ENCODE results near the gene CENATAC.
"Not testable (repeated sequence)": the region's sequence is repeated elsewhere in the genome, so short reads cannot be mapped to it uniquely, and the experiment has no call there.

The CENATAC gene, protein sequence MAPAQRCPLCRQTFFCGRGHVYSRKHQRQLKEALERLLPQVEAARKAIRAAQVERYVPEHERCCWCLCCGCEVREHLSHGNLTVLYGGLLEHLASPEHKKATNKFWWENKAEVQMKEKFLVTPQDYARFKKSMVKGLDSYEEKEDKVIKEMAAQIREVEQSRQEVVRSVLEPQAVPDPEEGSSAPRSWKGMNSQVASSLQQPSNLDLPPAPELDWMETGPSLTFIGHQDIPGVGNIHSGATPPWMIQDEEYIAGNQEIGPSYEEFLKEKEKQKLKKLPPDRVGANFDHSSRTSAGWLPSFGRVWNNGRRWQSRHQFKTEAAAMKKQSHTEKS

GRCh38 chr11:118997627-118998387 is at the start of gene CENATAC:
TSS of gene CENATAC (plus strand) at chr11:118998138. CDS start at chr11:118998198, 60 bp downstream.
- DNase-seq (ENCODE audit: low read depth in 1 of 2, low spot score in 1 of 2) = peak; percentile 92 to 93

DNA sequence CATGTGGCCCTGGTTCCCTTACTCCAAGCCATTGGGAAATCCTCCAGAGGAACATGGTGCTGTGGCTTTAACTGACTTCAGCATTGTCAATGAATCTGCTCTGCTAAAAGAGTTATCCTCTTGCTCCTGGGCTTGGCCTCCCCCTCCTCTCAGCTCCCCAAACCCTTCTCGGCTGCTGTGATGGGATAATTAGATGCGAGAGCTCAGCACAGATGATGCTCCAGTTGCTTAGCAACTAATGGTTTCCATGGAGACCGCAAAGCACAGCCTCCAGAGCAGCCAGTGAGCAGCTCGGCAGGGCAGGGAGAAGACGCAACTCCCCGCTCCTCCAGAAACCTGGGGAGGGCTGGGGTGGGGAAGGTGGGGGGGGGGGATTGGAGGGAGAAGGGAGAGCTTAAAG is 44.7 kb upstream of the CENATAC start:
- DNase-seq (ENCODE audit: low read depth in 1 of 2, low spot score in 1 of 2) = no peak

GRCh38 chr11:118953976-118954375 is 44.0 kb upstream of the CENATAC start:
- not testable (repeated sequence) for DNase-seq (ENCODE audit: low read depth in 1 of 2, low spot score in 1 of 2)

- DNase-seq (ENCODE audit: low read depth in 1 of 2, low spot score in 1 of 2) = peak; percentile 76 to 84
Observed at GRCh38 chr11:118956094-118956846, 41.7 kb upstream of the CENATAC start, which contains the start of gene UPK2. TSS of gene UPK2 (plus strand) at chr11:118956298. CDS start at chr11:118956351, 53 bp downstream.

DNA sequence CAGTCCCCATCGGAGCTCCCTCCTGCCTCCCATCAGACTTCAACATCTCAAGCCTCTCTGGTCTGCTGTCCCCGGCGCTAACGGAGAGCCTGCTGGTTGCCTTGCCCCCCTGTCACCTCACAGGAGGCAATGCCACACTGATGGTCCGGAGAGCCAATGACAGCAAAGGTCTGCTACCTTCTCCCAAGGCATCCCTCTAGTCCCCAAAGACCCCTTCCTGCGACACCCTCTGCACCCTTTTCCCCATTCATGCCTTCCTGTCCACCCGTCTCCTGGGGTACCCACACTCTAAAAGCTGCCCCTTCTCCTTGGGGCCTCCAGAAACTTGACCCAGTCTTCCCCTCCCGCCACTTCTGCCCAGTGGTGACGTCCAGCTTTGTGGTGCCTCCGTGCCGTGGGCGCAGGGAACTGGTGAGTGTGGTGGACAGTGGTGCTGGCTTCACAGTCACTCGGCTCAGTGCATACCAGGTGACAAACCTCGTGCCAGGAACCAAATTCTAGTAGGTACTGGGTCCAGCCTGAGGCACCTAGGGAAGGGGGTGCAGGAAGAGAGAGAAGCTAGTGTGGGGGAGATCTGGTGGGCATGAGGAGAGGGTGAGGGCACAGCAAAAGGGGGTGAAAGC is 41.0 kb upstream of the CENATAC start:
- DNase-seq (ENCODE audit: low read depth in 1 of 2, low spot score in 1 of 2) = no peak

- no peak for DNase-seq (ENCODE audit: low read depth in 1 of 2, low spot score in 1 of 2)
Observed at GRCh38 chr11:118957549-118957948, 40.4 kb upstream of the CENATAC start.

GRCh38 chr11:118957968-118958367 is 40.0 kb upstream of the CENATAC start:
- DNase-seq (ENCODE audit: low read depth in 1 of 2, low spot score in 1 of 2) = no peak

DNA sequence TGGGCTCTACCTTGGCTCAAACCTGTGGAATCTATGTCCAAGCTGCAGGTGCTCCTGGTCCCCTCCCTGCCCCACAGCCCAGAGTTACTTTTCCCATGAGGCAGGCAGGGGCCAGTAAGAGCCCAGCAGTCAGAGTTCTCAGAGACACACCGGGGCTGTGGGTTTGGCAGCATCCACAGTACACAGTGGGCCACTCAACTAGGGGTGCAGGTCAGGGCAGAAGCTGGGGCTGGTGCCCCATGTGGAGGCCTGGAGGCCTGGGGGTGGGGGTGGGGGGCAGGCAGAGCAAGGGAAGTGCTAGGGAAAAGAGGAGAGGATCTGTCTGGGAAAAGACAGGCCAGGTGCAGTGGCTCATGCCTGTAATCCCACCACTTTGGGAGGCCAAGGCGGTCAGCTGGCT is 39.4 kb upstream of the CENATAC start:
- no peak for DNase-seq (ENCODE audit: low read depth in 1 of 2, low spot score in 1 of 2)

- DNase-seq (ENCODE audit: low read depth in 1 of 2, low spot score in 1 of 2) = no peak
Observed at GRCh38 chr11:118961189-118961588, 36.7 kb upstream of the CENATAC start.

DNA sequence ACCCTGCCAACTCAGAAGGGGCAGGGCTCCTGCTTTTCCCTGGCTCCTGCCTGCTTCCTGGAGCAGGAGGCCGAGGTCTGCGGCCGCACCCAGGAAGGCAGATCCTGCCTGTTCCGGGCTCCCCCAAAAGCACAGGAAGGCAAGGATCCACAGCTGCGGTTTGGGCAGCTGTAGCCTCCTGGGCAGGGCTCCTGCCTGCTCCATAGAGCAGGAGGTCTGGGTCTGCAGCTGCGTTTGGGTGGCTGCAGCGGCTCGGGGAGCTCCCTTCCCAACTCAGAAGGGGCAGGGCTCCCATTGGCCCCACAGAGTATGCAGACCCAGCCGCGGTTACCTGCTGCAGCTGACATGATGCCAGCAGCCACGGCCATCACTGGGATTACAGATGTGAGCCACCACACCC is 36.3 kb upstream of the CENATAC start:
- no peak for DNase-seq (ENCODE audit: low read depth in 1 of 2, low spot score in 1 of 2)

- DNase-seq (ENCODE audit: low read depth in 1 of 2, low spot score in 1 of 2) = not testable (repeated sequence)
Observed at GRCh38 chr11:118969508-118969907, 28.4 kb upstream of the CENATAC start.

GRCh38 chr11:118971646-118972045 is 26.3 kb upstream of the CENATAC start, which contains the start of gene FOXR1:
TSS of gene FOXR1 (plus strand) at chr11:118971761. CDS start at chr11:118971932, 171 bp downstream.
- no peak for DNase-seq (ENCODE audit: low read depth in 1 of 2, low spot score in 1 of 2)

- no peak for DNase-seq (ENCODE audit: low read depth in 1 of 2, low spot score in 1 of 2)
Observed at GRCh38 chr11:118973985-118974384, 24.0 kb upstream of the CENATAC start.

DNA sequence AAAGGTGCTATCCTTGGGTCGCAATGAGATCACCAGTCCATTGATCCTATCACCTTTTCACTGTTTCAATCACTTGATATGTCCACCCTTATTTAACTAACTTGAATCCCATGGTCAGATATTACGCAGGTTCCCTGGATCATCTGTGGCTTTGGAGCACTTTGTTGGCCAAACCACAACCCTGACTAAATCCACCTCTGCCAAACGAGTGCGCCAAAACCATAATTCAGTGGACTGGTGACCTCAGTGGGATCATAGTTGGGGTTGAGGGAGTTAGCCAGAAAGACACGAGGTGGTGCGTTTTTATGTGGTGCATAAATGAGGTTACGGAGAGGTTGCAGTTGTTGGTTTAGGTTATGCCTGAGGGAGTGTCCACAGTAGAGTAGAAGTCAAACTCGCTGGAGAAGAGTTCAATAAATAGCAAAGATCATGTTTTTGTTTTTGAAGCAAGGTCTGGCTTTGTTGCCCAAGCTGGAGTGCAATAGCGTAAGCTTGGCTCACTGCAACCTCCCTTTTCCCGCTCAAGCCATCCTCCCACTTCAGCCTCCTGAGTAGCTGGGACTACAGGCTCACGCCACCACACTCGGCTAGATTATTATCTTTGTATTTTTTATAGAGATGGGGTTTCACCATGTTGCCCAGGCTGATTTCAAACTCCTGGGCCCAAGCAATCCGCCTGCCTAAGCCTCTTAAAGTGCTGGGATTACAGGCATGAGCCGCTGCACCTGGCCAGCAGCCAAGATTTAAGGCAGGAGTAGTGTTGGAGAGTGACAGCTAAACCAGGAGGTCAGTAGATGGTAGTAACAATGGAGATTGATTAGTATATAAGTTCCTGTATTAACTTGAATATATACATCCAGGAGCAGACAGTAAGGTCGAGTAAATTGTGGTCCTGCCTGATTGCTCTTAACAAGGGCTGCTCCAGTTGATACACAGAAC is 21.9 kb upstream of the CENATAC start:
- no peak for DNase-seq (ENCODE audit: low read depth in 1 of 2, low spot score in 1 of 2)

DNA sequence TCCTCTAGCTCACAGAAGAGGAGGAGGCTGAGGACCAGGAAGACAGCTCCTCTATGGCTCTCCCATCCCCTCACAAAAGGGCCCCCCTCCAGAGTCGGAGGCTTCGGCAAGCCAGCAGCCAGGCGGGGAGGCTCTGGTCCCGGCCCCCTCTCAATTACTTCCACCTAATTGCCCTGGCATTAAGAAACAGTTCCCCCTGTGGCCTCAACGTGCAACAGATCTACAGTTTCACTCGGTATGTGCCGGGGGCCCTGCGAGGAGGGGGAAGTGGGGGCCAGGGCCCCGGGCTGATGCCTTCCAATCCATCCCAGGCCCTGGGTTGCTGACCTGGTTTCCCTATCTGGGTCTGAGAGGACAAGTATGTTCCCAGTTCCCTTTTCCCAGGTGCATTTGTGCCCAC is 18.5 kb upstream of the CENATAC start:
- DNase-seq (ENCODE audit: low read depth in 1 of 2, low spot score in 1 of 2) = no peak

DNA sequence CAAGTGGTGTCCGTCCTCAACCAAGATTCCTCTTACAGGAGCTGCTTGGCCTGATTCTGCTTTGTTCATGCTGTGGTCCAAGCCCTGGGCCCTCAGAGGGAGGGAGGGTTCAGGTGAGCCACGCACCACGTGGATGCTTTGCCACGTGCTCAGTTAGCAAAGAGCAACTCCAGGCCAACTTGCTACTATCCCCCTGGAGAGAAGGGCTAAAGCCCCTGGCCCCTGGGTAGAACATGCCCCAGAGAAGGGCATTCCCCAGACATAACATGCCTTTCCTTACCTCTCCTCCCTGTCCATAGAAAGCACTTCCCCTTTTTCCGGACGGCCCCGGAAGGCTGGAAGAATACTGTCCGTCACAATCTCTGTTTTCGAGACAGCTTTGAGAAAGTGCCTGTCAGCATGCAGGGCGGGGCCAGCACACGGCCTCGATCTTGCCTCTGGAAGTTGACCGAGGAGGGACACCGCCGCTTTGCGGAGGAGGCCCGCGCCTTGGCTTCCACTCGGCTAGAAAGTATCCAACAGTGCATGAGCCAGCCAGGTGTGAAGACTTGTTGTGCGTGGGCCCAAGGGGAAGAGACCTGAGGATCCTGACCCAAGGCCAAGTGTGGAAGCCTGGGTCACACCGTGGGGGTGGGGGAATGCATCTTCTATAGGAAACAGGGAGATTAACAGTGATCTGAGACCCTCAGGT is 17.6 kb upstream of the CENATAC start:
- DNase-seq (ENCODE audit: low read depth in 1 of 2, low spot score in 1 of 2) = no peak

DNA sequence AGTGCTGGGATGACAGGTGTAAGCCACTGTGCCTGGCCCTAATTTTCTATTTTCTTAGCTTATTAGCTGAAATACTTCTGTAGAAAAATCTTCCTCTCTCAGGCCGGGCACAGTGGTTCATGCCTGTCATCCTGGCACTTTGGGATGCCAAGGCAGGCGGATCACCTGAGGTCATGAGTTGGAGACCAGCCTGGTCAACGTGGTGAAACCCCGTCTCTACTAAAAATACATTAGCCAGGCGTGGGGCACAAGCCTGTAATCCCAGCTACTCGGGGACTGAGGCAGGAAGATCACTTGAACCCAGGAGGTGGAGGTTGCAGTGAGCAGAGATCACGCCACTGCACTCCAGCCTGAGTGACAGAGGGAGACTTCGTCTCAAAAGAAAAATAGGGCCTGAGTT is 13.6 kb upstream of the CENATAC start:
- not testable (repeated sequence) for DNase-seq (ENCODE audit: low read depth in 1 of 2, low spot score in 1 of 2)

DNA sequence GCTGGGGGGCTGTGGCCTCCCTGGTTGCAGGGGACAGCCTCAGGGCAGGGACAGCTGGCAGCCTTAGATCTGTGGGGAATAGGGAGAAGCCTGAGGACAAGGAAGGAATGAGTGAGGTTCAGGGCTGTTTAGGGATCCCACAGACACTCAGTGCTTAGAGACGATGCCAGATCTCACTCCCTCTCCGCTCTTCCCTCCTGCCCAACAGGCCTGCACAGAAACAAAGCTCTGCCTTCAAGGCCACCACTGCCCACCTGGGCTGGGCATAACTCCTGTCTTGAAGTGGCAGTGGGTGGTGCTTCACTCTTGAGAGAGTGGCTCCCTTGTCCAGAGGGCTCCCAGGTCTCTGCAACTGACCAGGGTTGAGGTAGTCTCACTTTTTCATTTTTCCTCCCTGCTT is 13.1 kb upstream of the CENATAC start:
- DNase-seq (ENCODE audit: low read depth in 1 of 2, low spot score in 1 of 2) = no peak

- DNase-seq (ENCODE audit: low read depth in 1 of 2, low spot score in 1 of 2) = no peak
Observed at GRCh38 chr11:118988280-118988679, 9.7 kb upstream of the CENATAC start.
